Panc1 (cell line): ENCODE measurements around the gene RALGPS1. TPM values are rescaled to one million over a fixed set of nuclear protein-coding genes. Genes with fewer than 3 reads are reported as not detected.

Experiments
- ATAC-seq: fragments of 200-7000 bp; cut with Tn5 transposase; 2 replicates; pipeline ENCODE4 v1.9.1; 2020; ENCODE audit warnings: mild to moderate bottlenecking, moderate library complexity
- BruUV-seq: library from RNA; stranded (reverse); fragments of 400-500 nt; replicated peaks from 2 replicates; lab custom pipeline; 2021; lab: Mats Ljungman, UMichigan
- CTCF ChIA-PET: fragments of 300-600 bp; sonication (Branson Sonifier 250); formaldehyde crosslinking; loops from one replicate; lab custom pipeline; 2022; ENCODE audit warnings: antibody characterized with exemption; lab: Charles Lee
- POLR2A ChIA-PET: fragments of 300-600 bp; sonication (Branson Sonifier 250); formaldehyde crosslinking; loops from one replicate; lab custom pipeline; 2022; ENCODE audit warnings: antibody characterized with exemption; lab: Charles Lee
- DNase-seq: peaks from one replicate; pipeline ENCODE4 v3.0.0-alpha.2; 2010; ENCODE audit warnings: low read depth, low spot score
- H3K27ac ChIP-seq: 2 replicates; pipeline ENCODE4 v1.5.1; 2011; ENCODE audit warnings: mild to moderate bottlenecking, low read length, inconsistent platforms
- H3K27me3 ChIP-seq: fragments of 200-500 bp; sonication (Bioruptor generic); 2 replicates; pipeline ENCODE4 v1.6.0; 2014; ENCODE audit warnings: low read length, inconsistent platforms; ENCODE audit not compliant: control insufficient read depth, insufficient read depth
- H3K36me3 ChIP-seq: fragments of 200-500 bp; sonication (Bioruptor generic); 2 replicates; pipeline ENCODE4 v1.5.1; 2014; ENCODE audit warnings: inconsistent platforms, mild to moderate bottlenecking, low read length, moderate library complexity; ENCODE audit not compliant: control insufficient read depth, insufficient read depth
- H3K4me1 ChIP-seq: 2 replicates; pipeline ENCODE4 v1.5.1; 2011; ENCODE audit warnings: inconsistent platforms, mild to moderate bottlenecking, low read length, moderate library complexity; ENCODE audit not compliant: control insufficient read depth, insufficient read depth
- H3K4me3 ChIP-seq, 2 experiments: 2 replicates each; pipeline ENCODE4 v1.5.1; 2011 to 2012; ENCODE audit warnings: low read depth in 2 of 2, low read length in 2 of 2, mild to moderate bottlenecking in 2 of 2, inconsistent platforms in 1 of 2, moderate library complexity in 1 of 2
- H3K9me3 ChIP-seq: fragments of 200-500 bp; sonication (Bioruptor generic); 2 replicates; pipeline ENCODE4 v1.5.1; 2014; ENCODE audit warnings: low read depth, mild to moderate bottlenecking, inconsistent platforms, low read length, moderate library complexity; ENCODE audit not compliant: control insufficient read depth, insufficient read depth
- CTCF ChIP-seq: fragments of 450-650 bp; IDR thresholded peaks from 2 replicates; pipeline ENCODE4 v1.5.1; 2017; ENCODE audit warnings: mild to moderate bottlenecking
- POLR2AphosphoS5 ChIP-seq: IDR thresholded peaks from 2 replicates; pipeline ENCODE4 v1.6.1; 2012; ENCODE audit warnings: mild to moderate bottlenecking, low read depth, low read length, moderate library complexity
- REST ChIP-seq, 2 experiments: IDR thresholded peaks; 2 replicates each; pipeline ENCODE4 v1.6.1; 2011 to 2012; ENCODE audit warnings: low read depth in 2 of 2, control low read depth in 1 of 2, low read length in 1 of 2, mild to moderate bottlenecking in 1 of 2, moderate library complexity in 1 of 2; ENCODE audit not compliant: insufficient read depth in 1 of 2
- SIN3A ChIP-seq: IDR thresholded peaks from 2 replicates; pipeline ENCODE4 v1.6.1; 2012; ENCODE audit warnings: low read depth, mild to moderate bottlenecking, low read length, moderate library complexity, borderline replicate concordance; ENCODE audit not compliant: insufficient read depth
- TCF7L2 ChIP-seq: IDR thresholded peaks from 2 replicates; pipeline ENCODE4 v1.6.1; 2011; ENCODE audit warnings: mild to moderate bottlenecking, low read depth, low read length, inconsistent platforms
- in situ Hi-C: cut with HindIII; loops from 2 replicates; pipeline ENCODE4 v1.10.0; 2016; ENCODE audit warnings: low sequenced_read_pairs, low pct_unique_long_range_greater_than_20kb
- intact Hi-C: fragments of 100-400 bp; cut with micrococcal nuclease; formaldehyde crosslinking; loops from one replicate; pipeline ENCODE4 v1.10.0; 2022; ENCODE audit not compliant: unreplicated experiment
- total RNA-seq: library from RNA; stranded (reverse); gene quantifications from one replicate; pipeline ENCODE4 v1.2.1, GENCODE V29; 2021; ENCODE audit not compliant: unreplicated experiment

The RALGPS1 gene
- total RNA-seq, 1 experiment from 2014 or later: 7.2 TPM

GRCh38 chr9:126982215-126983002, 67.8 kb downstream of the RALGPS1 start:
- Histone ChIP-seq H3K27me3 (no peaks in the 10 kb centered on the region), H3K4me3 (no peak overlapping the region), H3K27ac (no peak overlapping the region), H3K9me3 (no peaks in the 10 kb centered on the region), H3K4me1 (no peaks in the 10 kb centered on the region), H3K36me3 (no peaks in the 10 kb centered on the region)
- BruUV-seq: no TSS peak
- no peak for ATAC-seq
- POLR2A ChIA-PET: no interaction called here
- intact Hi-C loops: no loop called here
- TF ChIP-seq SIN3A (no peak), CTCF (no peak), REST (IDR thresholded peaks at IDR 0.05; ENCODE audit: insufficient read depth in 1 of 2, low read depth in 2 of 2, low read length in 1 of 2) (no peak), TCF7L2 (no peak), POLR2AphosphoS5 (no peak)
- in situ Hi-C loops: no loop called here
- CTCF ChIA-PET: no interaction called here
- no peak for DNase-seq

- Histone ChIP-seq H3K27me3 (no peaks in the 10 kb centered on the region), H3K27ac (no peak overlapping the region), H3K36me3 (no peaks in the 10 kb centered on the region), H3K4me1 (no peaks in the 10 kb centered on the region), H3K4me3 (no peak overlapping the region), H3K9me3 (no peaks in the 10 kb centered on the region)
- intact Hi-C loops (no loop called here), in situ Hi-C loops (no loop called here)
- BruUV-seq: no TSS peak
- POLR2A ChIA-PET: no interaction called here
- TF ChIP-seq TCF7L2: no peak
- TF ChIP-seq CTCF: no peak
- TF ChIP-seq SIN3A: no peak
- TF ChIP-seq POLR2AphosphoS5: no peak
- TF ChIP-seq REST (IDR thresholded peaks at IDR 0.05; ENCODE audit: insufficient read depth in 1 of 2, low read depth in 2 of 2, low read length in 1 of 2): no peak
- DNase-seq: no peak
- CTCF ChIA-PET: no interaction called here
- no peak for ATAC-seq
Observed at GRCh38 chr9:126983767-126984166, 69.2 kb downstream of the RALGPS1 start.
